ENCODE data around the gene CLDN19.

The CLDN19 gene

GRCh38 chr1:42743317-42744147, 3.5 kb upstream of the CLDN19 start:
- Histone ChIP-seq H3K9ac (ENCODE audit: low read length) (no peak overlapping the region), H3K27me3 (ENCODE audit: control insufficient read depth, insufficient read depth, low read length) (no peaks in the 10 kb centered on the region), H3K36me3 (ENCODE audit: control insufficient read depth, insufficient read depth, low read length) (no peaks in the 10 kb centered on the region), H3K4me3 (ENCODE audit: low read length) (no peak overlapping the region), H3K4me1 (ENCODE audit: control insufficient read depth, insufficient read depth, low read length) (peaks cover 4% of the 10 kb centered on the region), H3K9me3 (ENCODE audit: control insufficient read depth, low read length) (no peaks in the 10 kb centered on the region)

GRCh38 chr1:42742617-42743316, 2.7 kb upstream of the CLDN19 start:
- Histone ChIP-seq H3K27me3 (ENCODE audit: control insufficient read depth, insufficient read depth, low read length) (no peaks in the 10 kb centered on the region), H3K36me3 (ENCODE audit: control insufficient read depth, insufficient read depth, low read length) (no peaks in the 10 kb centered on the region), H3K9me3 (ENCODE audit: control insufficient read depth, low read length) (no peaks in the 10 kb centered on the region), H3K4me1 (ENCODE audit: control insufficient read depth, insufficient read depth, low read length) (peaks cover 4% of the 10 kb centered on the region), H3K9ac (ENCODE audit: low read length) (no peak overlapping the region), H3K4me3 (ENCODE audit: low read length) (no peak overlapping the region)

GRCh38 chr1:42742141-42742540, 2.1 kb upstream of the CLDN19 start:
- H3K4me3 ChIP-seq (ENCODE audit: low read length) = no peak overlapping the region
- no peaks in the 10 kb centered on the region for H3K36me3 ChIP-seq (ENCODE audit: control insufficient read depth, insufficient read depth, low read length)
- H3K4me1 ChIP-seq (ENCODE audit: control insufficient read depth, insufficient read depth, low read length) = peaks cover 4% of the 10 kb centered on the region
- H3K9me3 ChIP-seq (ENCODE audit: control insufficient read depth, low read length) = no peaks in the 10 kb centered on the region
- no peak overlapping the region for H3K9ac ChIP-seq (ENCODE audit: low read length)
- H3K27me3 ChIP-seq (ENCODE audit: control insufficient read depth, insufficient read depth, low read length) = no peaks in the 10 kb centered on the region

GRCh38 chr1:42741706-42742105, 1.7 kb upstream of the CLDN19 start:
- H3K36me3 ChIP-seq (ENCODE audit: control insufficient read depth, insufficient read depth, low read length) = no peaks in the 10 kb centered on the region
- no peaks in the 10 kb centered on the region for H3K9me3 ChIP-seq (ENCODE audit: control insufficient read depth, low read length)
- peaks cover 8% of the 10 kb centered on the region for H3K4me1 ChIP-seq (ENCODE audit: control insufficient read depth, insufficient read depth, low read length)
- H3K4me3 ChIP-seq (ENCODE audit: low read length) = no peak overlapping the region
- H3K27me3 ChIP-seq (ENCODE audit: control insufficient read depth, insufficient read depth, low read length) = no peaks in the 10 kb centered on the region
- H3K9ac ChIP-seq (ENCODE audit: low read length) = no peak overlapping the region

- H3K9ac ChIP-seq (ENCODE audit: low read length) = no peak overlapping the region
- H3K27me3 ChIP-seq (ENCODE audit: control insufficient read depth, insufficient read depth, low read length) = no peaks in the 10 kb centered on the region
- no peaks in the 10 kb centered on the region for H3K36me3 ChIP-seq (ENCODE audit: control insufficient read depth, insufficient read depth, low read length)
- H3K4me1 ChIP-seq (ENCODE audit: control insufficient read depth, insufficient read depth, low read length) = peaks cover 15% of the 10 kb centered on the region
- no peak overlapping the region for H3K4me3 ChIP-seq (ENCODE audit: low read length)
- no peaks in the 10 kb centered on the region for H3K9me3 ChIP-seq (ENCODE audit: control insufficient read depth, low read length)
Observed at GRCh38 chr1:42740851-42741580, 980 bp upstream of the CLDN19 start.

- Histone ChIP-seq H3K27me3 (ENCODE audit: control insufficient read depth, insufficient read depth, low read length) (no peaks in the 10 kb centered on the region), H3K9ac (ENCODE audit: low read length) (no peak overlapping the region), H3K36me3 (ENCODE audit: control insufficient read depth, insufficient read depth, low read length) (no peaks in the 10 kb centered on the region), H3K9me3 (ENCODE audit: control insufficient read depth, low read length) (no peaks in the 10 kb centered on the region), H3K4me1 (ENCODE audit: control insufficient read depth, insufficient read depth, low read length) (peaks cover 22% of the 10 kb centered on the region), H3K4me3 (ENCODE audit: low read length) (no peak overlapping the region)
Observed at GRCh38 chr1:42738678-42739226, 1.3 kb downstream of the CLDN19 start.

- H3K9me3 ChIP-seq (ENCODE audit: control insufficient read depth, low read length) = no peaks in the 10 kb centered on the region
- H3K27me3 ChIP-seq (ENCODE audit: control insufficient read depth, insufficient read depth, low read length) = no peaks in the 10 kb centered on the region
- H3K4me3 ChIP-seq (ENCODE audit: low read length) = no peak overlapping the region
- no peaks in the 10 kb centered on the region for H3K36me3 ChIP-seq (ENCODE audit: control insufficient read depth, insufficient read depth, low read length)
- H3K4me1 ChIP-seq (ENCODE audit: control insufficient read depth, insufficient read depth, low read length) = peaks cover 22% of the 10 kb centered on the region
- no peak overlapping the region for H3K9ac ChIP-seq (ENCODE audit: low read length)
Observed at GRCh38 chr1:42737986-42738677, 1.9 kb downstream of the CLDN19 start.

GRCh38 chr1:42737257-42737656, 2.8 kb downstream of the CLDN19 start:
- Histone ChIP-seq H3K27me3 (ENCODE audit: control insufficient read depth, insufficient read depth, low read length) (no peaks in the 10 kb centered on the region), H3K4me3 (ENCODE audit: low read length) (no peak overlapping the region), H3K36me3 (ENCODE audit: control insufficient read depth, insufficient read depth, low read length) (no peaks in the 10 kb centered on the region), H3K9ac (ENCODE audit: low read length) (no peak overlapping the region), H3K4me1 (ENCODE audit: control insufficient read depth, insufficient read depth, low read length) (peaks cover 22% of the 10 kb centered on the region), H3K9me3 (ENCODE audit: control insufficient read depth, low read length) (no peaks in the 10 kb centered on the region)

- H3K9me3 ChIP-seq (ENCODE audit: control insufficient read depth, low read length) = no peaks in the 10 kb centered on the region
- H3K4me1 ChIP-seq (ENCODE audit: control insufficient read depth, insufficient read depth, low read length) = peaks cover 22% of the 10 kb centered on the region
- no peaks in the 10 kb centered on the region for H3K27me3 ChIP-seq (ENCODE audit: control insufficient read depth, insufficient read depth, low read length)
- H3K4me3 ChIP-seq (ENCODE audit: low read length) = no peak overlapping the region
- no peaks in the 10 kb centered on the region for H3K36me3 ChIP-seq (ENCODE audit: control insufficient read depth, insufficient read depth, low read length)
- H3K9ac ChIP-seq (ENCODE audit: low read length) = no peak overlapping the region
Observed at GRCh38 chr1:42736571-42737200, 3.4 kb downstream of the CLDN19 start.

- peaks cover 22% of the 10 kb centered on the region for H3K4me1 ChIP-seq (ENCODE audit: control insufficient read depth, insufficient read depth, low read length)
- H3K9ac ChIP-seq (ENCODE audit: low read length) = no peak overlapping the region
- H3K4me3 ChIP-seq (ENCODE audit: low read length) = no peak overlapping the region
- H3K36me3 ChIP-seq (ENCODE audit: control insufficient read depth, insufficient read depth, low read length) = no peaks in the 10 kb centered on the region
- H3K9me3 ChIP-seq (ENCODE audit: control insufficient read depth, low read length) = no peaks in the 10 kb centered on the region
- H3K27me3 ChIP-seq (ENCODE audit: control insufficient read depth, insufficient read depth, low read length) = no peaks in the 10 kb centered on the region
Observed at GRCh38 chr1:42736152-42736551, 3.9 kb downstream of the CLDN19 start.

GRCh38 chr1:42735477-42736105, 4.4 kb downstream of the CLDN19 start:
- Histone ChIP-seq H3K36me3 (ENCODE audit: control insufficient read depth, insufficient read depth, low read length) (no peaks in the 10 kb centered on the region), H3K27me3 (ENCODE audit: control insufficient read depth, insufficient read depth, low read length) (no peaks in the 10 kb centered on the region), H3K4me1 (ENCODE audit: control insufficient read depth, insufficient read depth, low read length) (peaks cover 22% of the 10 kb centered on the region), H3K4me3 (ENCODE audit: low read length) (no peak overlapping the region), H3K9ac (ENCODE audit: low read length) (no peak overlapping the region), H3K9me3 (ENCODE audit: control insufficient read depth, low read length) (no peaks in the 10 kb centered on the region)

All from mucosa of stomach (tissue), 1 donor.